PFSK-1 (cell line): ENCODE measurements around the gene FOXB1.

Experiments
- FOXP2 ChIP-seq: optimal IDR thresholded peaks from 2 replicates; pipeline ENCODE3; 2011; ENCODE audit warnings: borderline replicate concordance, control low read depth, inconsistent platforms; ENCODE audit not compliant: insufficient read depth; ENCODE audit errors: extremely low read length, extremely low read depth
- POLR2AphosphoS5 ChIP-seq: IDR thresholded peaks from 2 replicates; pipeline ENCODE4 v1.6.1; 2012; ENCODE audit warnings: low read depth, mild to moderate bottlenecking, control low read depth, low read length, moderate library complexity
- SIN3A ChIP-seq: IDR thresholded peaks from 2 replicates; pipeline ENCODE4 v1.6.1; 2012; ENCODE audit warnings: mild to moderate bottlenecking, low read length, moderate library complexity, borderline replicate concordance; ENCODE audit not compliant: insufficient read depth
- TAF1 ChIP-seq: IDR thresholded peaks from 2 replicates; pipeline ENCODE4 v1.6.1; 2012; ENCODE audit warnings: low read length, control low read depth, borderline replicate concordance; ENCODE audit not compliant: insufficient read depth
- TF ChIP-seq, protein P1 (sequence below), 2 experiments: IDR thresholded peaks; 2 replicates each; pipeline versions ENCODE4 v1.6.1 to v1.8.0; 2011 to 2012; ENCODE audit warnings: low read depth in 2 of 2, low read length in 2 of 2, control low read depth in 1 of 2, inconsistent platforms in 1 of 2, mild to moderate bottlenecking in 1 of 2, moderate library complexity in 1 of 2; ENCODE audit not compliant: insufficient read depth in 1 of 2

FOXB1 gene

DNA sequence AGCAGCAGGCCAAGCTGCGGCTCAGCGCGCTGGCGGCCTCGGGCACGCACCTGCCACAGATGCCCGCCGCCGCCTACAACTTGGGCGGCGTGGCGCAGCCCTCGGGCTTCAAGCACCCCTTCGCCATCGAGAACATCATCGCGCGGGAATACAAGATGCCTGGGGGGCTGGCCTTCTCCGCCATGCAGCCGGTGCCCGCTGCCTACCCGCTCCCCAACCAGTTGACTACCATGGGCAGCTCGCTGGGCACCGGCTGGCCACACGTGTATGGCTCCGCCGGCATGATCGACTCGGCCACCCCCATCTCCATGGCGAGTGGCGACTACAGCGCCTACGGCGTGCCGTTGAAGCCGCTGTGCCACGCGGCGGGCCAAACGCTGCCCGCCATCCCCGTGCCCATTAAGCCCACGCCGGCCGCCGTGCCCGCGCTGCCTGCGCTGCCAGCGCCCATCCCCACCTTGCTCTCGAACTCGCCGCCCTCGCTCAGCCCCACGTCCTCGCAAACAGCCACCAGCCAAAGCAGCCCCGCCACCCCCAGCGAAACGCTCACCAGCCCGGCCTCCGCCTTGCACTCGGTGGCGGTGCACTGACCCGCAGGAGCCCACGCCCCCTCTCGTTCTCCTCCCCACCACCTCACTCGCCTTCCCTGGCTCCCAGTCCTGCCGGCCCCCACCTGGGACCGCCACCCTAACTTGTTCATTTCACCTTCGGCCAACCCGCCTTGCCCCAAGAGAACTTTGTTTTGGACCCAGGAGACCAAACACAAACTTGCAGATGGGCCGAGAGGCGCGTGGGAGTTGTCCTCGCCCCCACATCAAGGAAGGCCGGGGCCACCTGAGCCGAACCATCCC, 1.5 kb downstream of the FOXB1 start:
- TF ChIP-seq POLR2AphosphoS5 (no peak), SIN3A (no peak), FOXP2 (no peak), TAF1 (no peak)
- TF ChIP-seq, protein P1, sequence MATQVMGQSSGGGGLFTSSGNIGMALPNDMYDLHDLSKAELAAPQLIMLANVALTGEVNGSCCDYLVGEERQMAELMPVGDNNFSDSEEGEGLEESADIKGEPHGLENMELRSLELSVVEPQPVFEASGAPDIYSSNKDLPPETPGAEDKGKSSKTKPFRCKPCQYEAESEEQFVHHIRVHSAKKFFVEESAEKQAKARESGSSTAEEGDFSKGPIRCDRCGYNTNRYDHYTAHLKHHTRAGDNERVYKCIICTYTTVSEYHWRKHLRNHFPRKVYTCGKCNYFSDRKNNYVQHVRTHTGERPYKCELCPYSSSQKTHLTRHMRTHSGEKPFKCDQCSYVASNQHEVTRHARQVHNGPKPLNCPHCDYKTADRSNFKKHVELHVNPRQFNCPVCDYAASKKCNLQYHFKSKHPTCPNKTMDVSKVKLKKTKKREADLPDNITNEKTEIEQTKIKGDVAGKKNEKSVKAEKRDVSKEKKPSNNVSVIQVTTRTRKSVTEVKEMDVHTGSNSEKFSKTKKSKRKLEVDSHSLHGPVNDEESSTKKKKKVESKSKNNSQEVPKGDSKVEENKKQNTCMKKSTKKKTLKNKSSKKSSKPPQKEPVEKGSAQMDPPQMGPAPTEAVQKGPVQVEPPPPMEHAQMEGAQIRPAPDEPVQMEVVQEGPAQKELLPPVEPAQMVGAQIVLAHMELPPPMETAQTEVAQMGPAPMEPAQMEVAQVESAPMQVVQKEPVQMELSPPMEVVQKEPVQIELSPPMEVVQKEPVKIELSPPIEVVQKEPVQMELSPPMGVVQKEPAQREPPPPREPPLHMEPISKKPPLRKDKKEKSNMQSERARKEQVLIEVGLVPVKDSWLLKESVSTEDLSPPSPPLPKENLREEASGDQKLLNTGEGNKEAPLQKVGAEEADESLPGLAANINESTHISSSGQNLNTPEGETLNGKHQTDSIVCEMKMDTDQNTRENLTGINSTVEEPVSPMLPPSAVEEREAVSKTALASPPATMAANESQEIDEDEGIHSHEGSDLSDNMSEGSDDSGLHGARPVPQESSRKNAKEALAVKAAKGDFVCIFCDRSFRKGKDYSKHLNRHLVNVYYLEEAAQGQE (IDR thresholded peaks at IDR 0.05; ENCODE audit: insufficient read depth in 1 of 2, low read depth in 2 of 2, low read length in 2 of 2) = no peak

DNA sequence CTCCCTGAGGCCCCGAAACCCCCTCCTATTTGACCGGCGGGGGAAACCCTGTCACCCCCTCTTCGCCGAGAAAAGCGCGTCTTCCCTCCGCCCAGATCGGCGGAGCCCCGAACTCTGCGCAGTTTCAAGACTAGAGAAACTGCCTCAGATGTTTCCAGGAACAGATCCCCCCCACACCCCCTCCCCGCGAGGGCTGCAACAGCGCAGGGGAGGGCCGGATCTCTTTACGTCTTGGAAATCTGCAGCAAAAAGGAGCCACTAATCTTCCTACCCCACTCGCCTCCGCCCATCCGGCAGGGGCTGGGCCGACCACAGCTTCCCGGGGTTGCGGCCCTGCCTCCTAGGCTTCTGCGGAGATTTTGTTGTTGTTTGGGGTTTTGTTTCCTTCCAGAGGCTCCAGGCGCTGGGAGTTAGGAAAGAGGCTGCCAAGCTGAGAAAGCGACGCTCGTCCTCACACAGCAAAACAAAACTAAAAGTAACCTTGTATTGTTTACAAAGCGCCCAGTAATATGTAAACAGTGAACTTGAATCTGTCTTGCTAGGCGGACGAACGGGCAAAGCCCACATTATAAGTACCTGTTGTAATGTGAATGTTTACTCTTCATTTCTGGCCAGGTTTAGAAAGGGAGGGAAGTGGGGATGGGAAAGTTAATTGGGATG, 2.2 kb downstream of the FOXB1 start:
- TF ChIP-seq FOXP2 (no peak), SIN3A (no peak), POLR2AphosphoS5 (no peak), TAF1 (no peak)
- TF ChIP-seq, protein P1 (IDR thresholded peaks at IDR 0.05; ENCODE audit: insufficient read depth in 1 of 2, low read depth in 2 of 2, low read length in 2 of 2) = no peak

DNA sequence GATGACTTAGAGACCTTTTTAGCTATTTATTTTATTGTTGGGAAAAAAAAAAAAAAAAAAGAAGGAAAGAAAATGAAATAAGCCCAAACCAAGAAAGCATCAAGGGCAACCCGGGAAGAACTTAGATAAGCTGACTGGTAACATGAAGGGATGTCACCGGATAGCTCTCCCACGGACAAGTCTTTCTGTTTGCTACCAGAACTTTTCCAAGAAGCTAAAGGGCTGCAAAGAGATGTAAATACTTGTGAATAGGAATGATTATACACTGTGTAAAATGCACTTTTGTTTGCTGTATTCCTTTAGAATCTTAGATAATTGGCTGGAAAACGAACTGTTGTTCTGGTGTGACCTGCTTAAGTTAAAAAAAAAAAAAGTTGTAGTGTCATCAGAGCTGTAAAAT, 2.8 kb downstream of the FOXB1 start:
- TF ChIP-seq SIN3A (no peak), FOXP2 (no peak), POLR2AphosphoS5 (no peak), TAF1 (no peak)
- TF ChIP-seq, protein P1 (IDR thresholded peaks at IDR 0.05; ENCODE audit: insufficient read depth in 1 of 2, low read depth in 2 of 2, low read length in 2 of 2) = no peak

DNA sequence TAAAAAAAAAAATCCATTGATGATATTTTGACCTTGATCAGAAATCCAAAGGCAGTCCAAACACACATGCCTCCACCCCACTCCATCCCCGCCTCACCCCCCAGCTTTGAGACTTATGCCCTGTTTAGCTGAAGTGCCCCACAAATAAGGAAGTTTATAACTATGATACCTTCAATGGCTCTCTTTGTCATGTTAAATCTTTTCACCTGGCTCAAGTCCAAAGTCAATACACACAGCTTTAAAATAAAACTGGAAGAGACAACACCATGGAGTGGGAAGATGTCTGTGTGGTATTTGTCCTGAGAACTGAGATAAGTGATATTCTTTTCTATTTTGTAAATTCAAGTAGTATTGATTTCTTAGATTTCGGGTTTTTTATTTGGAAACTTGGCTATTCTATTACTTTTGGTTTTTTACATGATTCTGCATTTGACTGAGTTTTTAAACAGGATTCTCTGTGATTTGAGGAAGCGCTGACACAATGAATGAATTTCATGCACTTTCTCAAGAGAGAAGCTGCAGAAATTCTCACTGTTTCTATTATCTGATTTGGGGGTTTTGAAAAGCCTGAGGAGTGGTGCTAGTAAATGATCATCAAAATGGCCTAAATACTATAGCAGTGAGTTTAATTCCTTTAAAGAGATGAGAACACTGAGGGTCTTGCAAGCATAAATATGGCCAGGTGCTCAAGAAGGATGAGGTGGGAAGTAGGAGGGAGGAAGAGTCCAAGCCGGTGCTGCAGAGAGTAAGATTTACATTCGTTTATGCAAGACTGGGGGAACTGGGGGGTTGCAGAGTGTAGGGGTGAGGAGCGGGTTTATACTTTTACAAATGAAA, 5.2 kb downstream of the FOXB1 start:
- no peak for TF ChIP-seq POLR2AphosphoS5

DNA sequence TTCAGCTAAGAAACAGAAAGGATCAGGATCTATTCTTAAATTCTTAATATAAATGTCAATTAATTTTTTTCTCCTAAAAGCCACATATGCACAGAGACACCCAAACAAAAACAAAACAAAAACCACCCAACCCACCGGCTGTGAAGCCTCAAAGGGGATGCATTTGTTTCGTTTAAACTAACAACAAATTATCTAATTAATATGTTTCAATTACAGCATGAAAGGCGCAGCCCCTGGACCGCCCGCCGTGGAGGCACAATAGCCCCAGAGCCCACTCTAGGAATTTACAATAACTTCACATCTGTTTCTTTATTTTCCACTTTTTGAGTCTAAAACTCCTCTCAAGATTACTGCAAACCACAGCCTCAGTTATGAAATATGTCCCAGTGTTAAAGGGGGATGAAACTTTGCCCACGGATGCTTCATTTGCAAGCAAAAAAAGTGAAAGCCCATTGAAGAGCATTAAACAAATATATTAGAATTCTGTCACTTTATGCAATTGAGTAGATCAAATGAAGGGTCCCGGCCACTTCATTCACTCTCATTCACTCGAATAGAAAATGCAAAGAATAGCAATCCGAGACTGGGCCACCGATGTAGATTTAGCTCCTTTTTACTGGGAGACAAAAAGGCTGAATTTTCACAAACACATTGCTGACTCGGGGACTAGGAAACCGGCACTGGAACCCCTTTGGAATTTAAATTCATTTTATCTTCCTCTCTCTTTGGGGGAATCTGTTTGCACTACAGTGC, 6.0 kb downstream of the FOXB1 start:
- TF ChIP-seq TAF1 (no peak), POLR2AphosphoS5 (no peak), FOXP2 (no peak), SIN3A (no peak)
- TF ChIP-seq, protein P1 (IDR thresholded peaks at IDR 0.05; ENCODE audit: insufficient read depth in 1 of 2, low read depth in 2 of 2, low read length in 2 of 2) = no peak
